Measurements from ENCODE around the gene MGLL.

The MGLL gene

DNA sequence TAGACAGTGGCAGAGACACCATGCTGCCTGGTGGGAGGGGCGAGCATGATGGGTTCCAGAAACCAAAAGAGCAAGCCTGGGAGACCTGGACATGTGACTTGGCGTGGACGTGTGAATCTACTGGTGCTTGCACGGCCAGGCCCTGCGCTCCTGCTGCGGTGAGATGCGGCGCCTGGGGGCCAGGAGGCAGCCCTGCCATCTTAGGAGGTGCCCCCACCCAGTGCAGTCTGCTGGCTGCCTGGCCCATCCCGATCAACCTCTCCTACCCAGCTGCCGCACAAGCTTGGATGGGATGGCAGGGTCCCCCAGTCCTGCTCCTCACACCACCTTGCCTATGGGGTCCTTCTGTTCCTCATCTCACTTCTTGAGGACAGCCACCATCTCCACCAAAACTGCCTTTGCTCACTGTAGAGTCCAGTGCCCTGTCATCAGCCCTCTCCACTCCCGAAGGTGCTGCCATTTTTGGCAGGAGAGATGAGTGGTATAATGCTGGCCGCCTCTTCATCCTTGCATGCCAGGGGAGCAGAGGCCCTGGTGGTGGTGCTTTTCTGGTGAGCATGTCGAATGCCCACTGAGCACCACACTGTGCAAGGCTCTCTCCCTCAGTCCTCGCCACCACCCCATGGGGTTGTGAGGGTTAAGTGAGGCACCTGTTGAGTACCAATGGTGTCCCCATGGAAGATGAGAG is 152.6 kb downstream of the MGLL start:
- Histone ChIP-seq H2AFZ (ENCODE audit: low read depth) (no peak overlapping the region), H3K4me1 (ENCODE audit: low read depth, poor library complexity, severe bottlenecking) (peaks cover 13% of the 10 kb centered on the region), H3K9ac (no peak overlapping the region), H3K4me3 (IDR thresholded peaks at IDR 0.05; ENCODE audit: insufficient read depth, low read depth, low read length) (no peak overlapping the region), H3K36me3 (ENCODE audit: insufficient read depth) (no peaks in the 10 kb centered on the region), H3K27ac (no peak overlapping the region), H3K27me3 (ENCODE audit: insufficient read depth, low read depth) (no peaks in the 10 kb centered on the region), H3K4me2 (no peak overlapping the region), H4K20me1 (ENCODE audit: insufficient read depth) (no peaks in the 10 kb centered on the region), H3K79me2 (ENCODE audit: insufficient read depth, low read depth) (no peaks in the 10 kb centered on the region)
- TF ChIP-seq, protein P1, sequence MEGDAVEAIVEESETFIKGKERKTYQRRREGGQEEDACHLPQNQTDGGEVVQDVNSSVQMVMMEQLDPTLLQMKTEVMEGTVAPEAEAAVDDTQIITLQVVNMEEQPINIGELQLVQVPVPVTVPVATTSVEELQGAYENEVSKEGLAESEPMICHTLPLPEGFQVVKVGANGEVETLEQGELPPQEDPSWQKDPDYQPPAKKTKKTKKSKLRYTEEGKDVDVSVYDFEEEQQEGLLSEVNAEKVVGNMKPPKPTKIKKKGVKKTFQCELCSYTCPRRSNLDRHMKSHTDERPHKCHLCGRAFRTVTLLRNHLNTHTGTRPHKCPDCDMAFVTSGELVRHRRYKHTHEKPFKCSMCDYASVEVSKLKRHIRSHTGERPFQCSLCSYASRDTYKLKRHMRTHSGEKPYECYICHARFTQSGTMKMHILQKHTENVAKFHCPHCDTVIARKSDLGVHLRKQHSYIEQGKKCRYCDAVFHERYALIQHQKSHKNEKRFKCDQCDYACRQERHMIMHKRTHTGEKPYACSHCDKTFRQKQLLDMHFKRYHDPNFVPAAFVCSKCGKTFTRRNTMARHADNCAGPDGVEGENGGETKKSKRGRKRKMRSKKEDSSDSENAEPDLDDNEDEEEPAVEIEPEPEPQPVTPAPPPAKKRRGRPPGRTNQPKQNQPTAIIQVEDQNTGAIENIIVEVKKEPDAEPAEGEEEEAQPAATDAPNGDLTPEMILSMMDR (conservative IDR thresholded peaks at IDR 0.05; ENCODE audit: low read depth, low read length) = no peak

DNA sequence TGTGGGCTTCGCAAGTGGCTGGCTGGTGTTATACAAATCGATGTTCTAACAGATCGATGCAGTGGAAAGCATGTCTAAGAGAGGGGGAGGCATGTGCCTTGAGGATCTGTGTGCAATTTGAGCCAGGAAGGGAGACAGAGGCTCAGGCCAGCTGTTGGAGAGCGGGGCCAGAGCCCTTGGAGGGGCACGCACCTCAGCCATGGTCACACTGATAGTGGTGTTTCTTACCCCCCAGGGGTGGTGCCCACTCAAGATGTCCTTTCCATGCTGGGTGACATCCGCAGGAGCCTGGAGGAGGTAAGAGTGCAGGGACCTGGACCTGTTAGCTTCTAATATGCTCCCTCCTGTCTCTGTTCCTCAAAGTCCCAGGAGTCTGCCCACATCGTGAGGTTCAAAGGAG is 153.4 kb downstream of the MGLL start:
- no peak overlapping the region for H3K27ac ChIP-seq
- H3K36me3 ChIP-seq (ENCODE audit: insufficient read depth) = no peaks in the 10 kb centered on the region
- no peaks in the 10 kb centered on the region for H3K27me3 ChIP-seq (ENCODE audit: insufficient read depth, low read depth)
- no peaks in the 10 kb centered on the region for H3K79me2 ChIP-seq (ENCODE audit: insufficient read depth, low read depth)
- H2AFZ ChIP-seq (ENCODE audit: low read depth) = no peak overlapping the region
- peaks cover 13% of the 10 kb centered on the region for H3K4me1 ChIP-seq (ENCODE audit: low read depth, poor library complexity, severe bottlenecking)
- no peak overlapping the region for H3K9ac ChIP-seq
- H4K20me1 ChIP-seq (ENCODE audit: insufficient read depth) = no peaks in the 10 kb centered on the region
- TF ChIP-seq, protein P1 (conservative IDR thresholded peaks at IDR 0.05; ENCODE audit: low read depth, low read length) = no peak
- H3K4me2 ChIP-seq = no peak overlapping the region
- H3K4me3 ChIP-seq (IDR thresholded peaks at IDR 0.05; ENCODE audit: insufficient read depth, low read depth, low read length) = no peak overlapping the region

DNA sequence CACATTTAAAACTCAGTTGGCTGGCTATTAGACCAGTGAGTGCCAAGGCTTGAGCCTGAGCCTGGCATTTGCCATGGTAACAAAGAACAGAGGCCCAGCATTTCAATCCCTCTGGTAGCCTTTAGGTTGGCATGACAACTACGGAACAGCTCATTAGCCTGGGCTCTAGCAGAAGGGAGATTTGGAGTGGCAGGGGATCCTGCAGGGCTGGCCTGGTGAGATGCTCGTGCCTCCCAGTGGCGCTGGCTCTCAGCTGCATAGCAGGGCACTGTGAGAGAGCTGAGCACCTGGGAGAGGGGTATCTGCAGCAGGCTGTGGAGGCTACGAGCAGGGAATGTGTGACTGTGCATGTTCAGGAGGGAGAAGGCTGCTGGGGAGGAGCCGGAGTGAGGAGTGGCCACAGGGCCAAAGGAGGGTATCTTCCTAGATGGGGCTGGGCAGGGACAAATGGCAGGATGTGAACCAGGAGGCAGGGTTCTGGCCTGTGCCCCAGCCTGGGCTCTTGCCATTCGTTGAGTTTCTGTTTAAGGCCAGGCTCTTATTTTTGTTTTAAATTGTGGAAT is 155.1 kb downstream of the MGLL start:
- no peaks in the 10 kb centered on the region for H4K20me1 ChIP-seq (ENCODE audit: insufficient read depth)
- H3K36me3 ChIP-seq (ENCODE audit: insufficient read depth) = no peaks in the 10 kb centered on the region
- TF ChIP-seq, protein P1 (conservative IDR thresholded peaks at IDR 0.05; ENCODE audit: low read depth, low read length) = no peak
- H3K27ac ChIP-seq = no peak overlapping the region
- no peak overlapping the region for H3K9ac ChIP-seq
- no peak overlapping the region for H2AFZ ChIP-seq (ENCODE audit: low read depth)
- H3K27me3 ChIP-seq (ENCODE audit: insufficient read depth, low read depth) = no peaks in the 10 kb centered on the region
- H3K79me2 ChIP-seq (ENCODE audit: insufficient read depth, low read depth) = no peaks in the 10 kb centered on the region
- H3K4me2 ChIP-seq = no peak overlapping the region
- peaks cover 7% of the 10 kb centered on the region for H3K4me1 ChIP-seq (ENCODE audit: low read depth, poor library complexity, severe bottlenecking)
- no peak overlapping the region for H3K4me3 ChIP-seq (IDR thresholded peaks at IDR 0.05; ENCODE audit: insufficient read depth, low read depth, low read length)

DNA sequence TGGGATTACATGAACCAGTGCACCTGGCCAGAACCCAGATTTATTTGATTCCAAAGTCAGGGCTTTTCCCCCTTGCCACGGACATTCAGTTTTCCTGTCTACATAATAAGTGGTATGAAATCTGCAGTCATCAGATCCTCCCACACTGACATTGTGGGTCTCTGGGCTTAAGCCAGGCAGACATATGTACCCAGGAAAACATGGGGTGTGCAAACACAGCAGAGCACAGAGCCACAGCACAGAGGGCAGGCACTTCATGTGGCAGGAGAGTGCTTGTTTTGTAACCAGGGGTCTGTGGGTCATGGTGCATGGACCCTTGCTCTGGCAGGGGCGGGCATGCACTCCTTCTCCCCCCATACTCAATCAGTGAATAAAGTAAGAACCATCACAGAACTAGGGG is 155.6 kb downstream of the MGLL start:
- H3K4me2 ChIP-seq = no peak overlapping the region

More for the DNA sequence above, 155.6 kb downstream of the MGLL start:
- no peaks in the 10 kb centered on the region for H3K79me2 ChIP-seq (ENCODE audit: insufficient read depth, low read depth)
- H3K9ac ChIP-seq = no peak overlapping the region
- H3K27me3 ChIP-seq (ENCODE audit: insufficient read depth, low read depth) = no peaks in the 10 kb centered on the region
- H3K4me3 ChIP-seq (IDR thresholded peaks at IDR 0.05; ENCODE audit: insufficient read depth, low read depth, low read length) = no peak overlapping the region
- no peak overlapping the region for H3K27ac ChIP-seq
- H3K4me1 ChIP-seq (ENCODE audit: low read depth, poor library complexity, severe bottlenecking) = peaks cover 2% of the 10 kb centered on the region
- no peaks in the 10 kb centered on the region for H3K36me3 ChIP-seq (ENCODE audit: insufficient read depth)
- no peaks in the 10 kb centered on the region for H4K20me1 ChIP-seq (ENCODE audit: insufficient read depth)
- TF ChIP-seq, protein P1 (conservative IDR thresholded peaks at IDR 0.05; ENCODE audit: low read depth, low read length) = no peak
- H2AFZ ChIP-seq (ENCODE audit: low read depth) = no peak overlapping the region

Measured in KMS-11 (cell line).